HFF-Myc (cell line): ENCODE data around the gene OSBP.

Experiments
- DNase-seq: peaks from one replicate; pipeline ENCODE4 v3.0.0-alpha.2; 2011; ENCODE audit warnings: low read depth; ENCODE audit errors: extremely low read depth
- H3K4me3 ChIP-seq: replicated peaks from 2 replicates; pipeline ENCODE4 v1.5.1; 2011; ENCODE audit warnings: low read depth, mild to moderate bottlenecking, control low read depth, low read length
- CTCF ChIP-seq: IDR thresholded peaks from 2 replicates; pipeline ENCODE4 v1.5.1; 2012; ENCODE audit warnings: mild to moderate bottlenecking, low read depth, low read length, control low read depth; ENCODE audit errors: missing control alignments

The OSBP gene

GRCh38 chr11:59556115-59556916, 59.3 kb downstream of the OSBP start:
- TF ChIP-seq CTCF, result no peak
- peak overlapping the region; percentile 56 for H3K4me3 ChIP-seq
- DNase-seq, result peak; percentile 88

- TF ChIP-seq CTCF, result no peak
- peak overlapping the region; percentile 56 for H3K4me3 ChIP-seq
- no peak for DNase-seq
These were observed 59.9 kb downstream of the OSBP start for GRCh38 chr11:59555601-59556114.

- H3K4me3 ChIP-seq, result no peak overlapping the region
- TF ChIP-seq CTCF, result no peak
- no peak for DNase-seq
These were observed 62.3 kb downstream of the OSBP start for GRCh38 chr11:59553323-59553722.

GRCh38 chr11:59552844-59553243, 62.7 kb downstream of the OSBP start:
- no peak for TF ChIP-seq CTCF
- H3K4me3 ChIP-seq, result peak overlapping the region; percentile 52; the same call in 1 of the 2 replicates
- no peak for DNase-seq

- peak; percentile 75 for DNase-seq
- no peak for TF ChIP-seq CTCF
- peak overlapping the region; percentile 52 for H3K4me3 ChIP-seq
These were observed 63.7 kb downstream of the OSBP start for GRCh38 chr11:59551659-59552521.

- no peak for TF ChIP-seq CTCF
- peak overlapping the region; percentile 52 for H3K4me3 ChIP-seq
- peak; percentile 90 for DNase-seq
These were observed 64.5 kb downstream of the OSBP start for GRCh38 chr11:59550842-59551658.
